Measurements from ENCODE around the gene UQCRC2.

DNA sequence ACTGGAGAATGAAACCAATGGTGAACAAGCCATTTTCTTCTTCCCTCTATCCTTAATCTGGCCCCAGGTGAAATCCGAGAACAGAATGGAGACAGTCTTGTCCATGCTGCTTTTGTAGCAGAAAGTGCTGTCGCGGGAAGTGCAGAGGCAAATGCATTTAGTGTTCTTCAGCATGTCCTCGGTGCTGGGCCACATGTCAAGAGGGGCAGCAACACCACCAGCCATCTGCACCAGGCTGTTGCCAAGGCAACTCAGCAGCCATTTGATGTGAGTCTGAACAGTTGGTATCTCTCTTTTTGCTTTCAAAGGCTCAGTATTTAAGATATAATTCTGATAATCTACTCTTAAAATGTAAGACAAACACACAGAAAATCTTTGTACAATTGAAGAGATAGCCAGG, 18.7 kb downstream of the UQCRC2 start:
- no peak for TF ChIP-seq POLR2A (IDR thresholded peaks at IDR 0.05)
- TF ChIP-seq, protein P1, sequence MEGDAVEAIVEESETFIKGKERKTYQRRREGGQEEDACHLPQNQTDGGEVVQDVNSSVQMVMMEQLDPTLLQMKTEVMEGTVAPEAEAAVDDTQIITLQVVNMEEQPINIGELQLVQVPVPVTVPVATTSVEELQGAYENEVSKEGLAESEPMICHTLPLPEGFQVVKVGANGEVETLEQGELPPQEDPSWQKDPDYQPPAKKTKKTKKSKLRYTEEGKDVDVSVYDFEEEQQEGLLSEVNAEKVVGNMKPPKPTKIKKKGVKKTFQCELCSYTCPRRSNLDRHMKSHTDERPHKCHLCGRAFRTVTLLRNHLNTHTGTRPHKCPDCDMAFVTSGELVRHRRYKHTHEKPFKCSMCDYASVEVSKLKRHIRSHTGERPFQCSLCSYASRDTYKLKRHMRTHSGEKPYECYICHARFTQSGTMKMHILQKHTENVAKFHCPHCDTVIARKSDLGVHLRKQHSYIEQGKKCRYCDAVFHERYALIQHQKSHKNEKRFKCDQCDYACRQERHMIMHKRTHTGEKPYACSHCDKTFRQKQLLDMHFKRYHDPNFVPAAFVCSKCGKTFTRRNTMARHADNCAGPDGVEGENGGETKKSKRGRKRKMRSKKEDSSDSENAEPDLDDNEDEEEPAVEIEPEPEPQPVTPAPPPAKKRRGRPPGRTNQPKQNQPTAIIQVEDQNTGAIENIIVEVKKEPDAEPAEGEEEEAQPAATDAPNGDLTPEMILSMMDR (IDR thresholded peaks at IDR 0.05) = no peak

All from adrenal gland (tissue), 5 donors.